PC-9 (cell line): Measurements from ENCODE around the gene ARHGAP11A. TPM values are rescaled to one million over a fixed set of nuclear protein-coding genes. Genes with fewer than 3 reads are reported as not detected.

Experiments
- BruUV-seq: library from RNA; stranded (reverse); fragments of 400-500 nt; replicated peaks from 2 replicates; lab custom pipeline; 2021; lab: Mats Ljungman, UMichigan
- CTCF ChIA-PET: fragments of 300-600 bp; sonication (Branson Sonifier 250); formaldehyde crosslinking; loops from one replicate; lab custom pipeline; 2022; ENCODE audit warnings: antibody characterized with exemption; lab: Charles Lee
- POLR2A ChIA-PET: fragments of 300-600 bp; sonication (Branson Sonifier 250); formaldehyde crosslinking; loops from one replicate; lab custom pipeline; 2022; ENCODE audit warnings: antibody characterized with exemption; ENCODE audit not compliant: unreplicated experiment; lab: Charles Lee
- DNase-seq, 2 experiments: peaks; one replicate each; pipeline versions ENCODE4 v3.0.0 to v3.0.0-alpha.2; 2015 to 2022; ENCODE audit warnings: mixed read lengths in 1 of 2
- H2AFZ ChIP-seq: fragments of 200-600 bp; sonication (generic); 2 replicates; pipeline ENCODE4 v1.8.1; 2017; ENCODE audit warnings: antibody characterized with exemption
- H3F3A ChIP-seq: fragments of 200-600 bp; sonication (generic); 2 replicates; pipeline ENCODE4 v1.8.1; 2017; ENCODE audit warnings: antibody characterized with exemption, mild to moderate bottlenecking, low read depth; ENCODE audit not compliant: insufficient read depth
- H3K27ac ChIP-seq: fragments of 200-600 bp; sonication (generic); 2 replicates; pipeline ENCODE4 v1.6.1; 2016; ENCODE audit warnings: mixed run types
- H3K27me3 ChIP-seq: fragments of 200-600 bp; sonication (generic); 2 replicates; pipeline ENCODE4 v1.6.1; 2016; ENCODE audit warnings: low read depth, mixed run types; ENCODE audit not compliant: insufficient read depth
- H3K36me3 ChIP-seq: fragments of 200-600 bp; sonication (generic); 2 replicates; pipeline ENCODE4 v1.6.1; 2016; ENCODE audit warnings: low read depth, mixed run types
- H3K4me1 ChIP-seq: fragments of 200-600 bp; sonication (generic); replicated peaks from 2 replicates; pipeline ENCODE4 v1.6.1; 2016; ENCODE audit warnings: mixed run types; ENCODE audit not compliant: insufficient read depth
- H3K4me2 ChIP-seq: fragments of 200-600 bp; sonication (generic); 2 replicates; pipeline ENCODE4 v1.6.1; 2017; ENCODE audit warnings: mixed run types
- H3K4me3 ChIP-seq: fragments of 200-600 bp; sonication (generic); 2 replicates; pipeline ENCODE4 v1.6.1; 2016; ENCODE audit warnings: mixed run types
- H3K79me2 ChIP-seq: fragments of 200-600 bp; sonication (generic); 2 replicates; pipeline ENCODE4 v1.6.1; 2017; ENCODE audit warnings: low read depth, mixed run types
- H3K9me2 ChIP-seq: fragments of 200-600 bp; sonication (generic); 2 replicates; pipeline ENCODE4 v1.8.1; 2017; ENCODE audit warnings: mild to moderate bottlenecking; ENCODE audit not compliant: insufficient read depth
- H3K9me3 ChIP-seq: fragments of 200-600 bp; sonication (generic); 2 replicates; pipeline ENCODE4 v1.8.1; 2016; ENCODE audit warnings: low read depth; ENCODE audit not compliant: insufficient read depth
- H4K20me1 ChIP-seq: fragments of 200-600 bp; sonication (generic); 2 replicates; pipeline ENCODE4 v1.8.1; 2017; ENCODE audit not compliant: insufficient read depth
- CTCF ChIP-seq: fragments of 200-600 bp; sonication (generic); conservative IDR thresholded peaks from 2 replicates; pipeline ENCODE4 v1.6.1; 2017; ENCODE audit warnings: mixed run types, antibody characterized with exemption, mild to moderate bottlenecking, moderate library complexity
- EZH2 ChIP-seq: fragments of 200-600 bp; sonication (generic); IDR thresholded peaks from 2 replicates; pipeline ENCODE4 v1.8.0; 2017; ENCODE audit warnings: antibody characterized with exemption, low read depth
- intact Hi-C: fragments of 100-400 bp; cut with micrococcal nuclease; formaldehyde crosslinking; loops from one replicate; pipeline ENCODE4 v1.10.0; 2022; ENCODE audit not compliant: unreplicated experiment
- total RNA-seq: library from RNA; stranded (reverse); gene quantifications from 2 replicates; pipeline ENCODE4 v1.2.3, GENCODE V29; 2021

The ARHGAP11A gene
- total RNA-seq, 1 experiment from 2014 or later: 91.6 TPM

GRCh38 chr15:32657941-32658340 is 42.6 kb downstream of the ARHGAP11A start:
- H3K79me2 ChIP-seq: no peaks in the 10 kb centered on the region
- ChIA-PET POLR2A (no interaction called here), CTCF (interaction anchor here (0.7 kb wide), 2 partner anchors 241 to 580 kb away, joined by 3 to 4 read pairs; no protein-coding TSS in a partner anchor)
- H2AFZ ChIP-seq: no peak overlapping the region
- no TSS peak for BruUV-seq
- H3K27ac ChIP-seq: no peak overlapping the region
- peaks cover 11% of the 10 kb centered on the region; the same call in 1 of the 2 replicates for H3F3A ChIP-seq
- DNase-seq: no peak
- H3K36me3 ChIP-seq: no peaks in the 10 kb centered on the region
- no peak overlapping the region for H3K4me3 ChIP-seq
- H3K9me3 ChIP-seq: no peaks in the 10 kb centered on the region
- H3K4me2 ChIP-seq: no peak overlapping the region
- intact Hi-C loops: loop anchor here (10.0 kb wide), 1 partner anchor 547 kb away; no protein-coding TSS in a partner anchor
- H3K4me1 ChIP-seq: peaks cover 13% of the 10 kb centered on the region
- TF ChIP-seq CTCF (no peak), EZH2 (no peak)
- no peaks in the 10 kb centered on the region for H4K20me1 ChIP-seq
- H3K9me2 ChIP-seq: no peaks in the 10 kb centered on the region
- no peaks in the 10 kb centered on the region for H3K27me3 ChIP-seq

GRCh38 chr15:32659340-32660155 is 44.2 kb downstream of the ARHGAP11A start:
- Histone ChIP-seq H3F3A (peaks cover 11% of the 10 kb centered on the region; the same call in 1 of the 2 replicates), H3K79me2 (no peaks in the 10 kb centered on the region), H3K4me1 (peaks cover 12% of the 10 kb centered on the region), H3K9me2 (no peaks in the 10 kb centered on the region), H3K4me2 (no peak overlapping the region), H3K36me3 (no peaks in the 10 kb centered on the region), H4K20me1 (no peaks in the 10 kb centered on the region), H3K27ac (0 out of 2 replicates have a peak overlapping the region, but pooled peaks have one; percentile 37), H2AFZ (no peak overlapping the region), H3K9me3 (no peaks in the 10 kb centered on the region), H3K27me3 (no peaks in the 10 kb centered on the region), H3K4me3 (no peak overlapping the region)
- TF ChIP-seq CTCF: no peak
- TF ChIP-seq EZH2: no peak
- intact Hi-C loops: loop anchor here (5.0 to 10.0 kb wide), 3 partner anchors 113 to 545 kb away; no protein-coding TSS in a partner anchor
- no TSS peak for BruUV-seq
- CTCF ChIA-PET: interaction anchor here (0.6 kb wide), 1 partner anchor 169 kb away, joined by 5 read pairs; no protein-coding TSS in a partner anchor
- DNase-seq: peak; percentile 55 to 67
- POLR2A ChIA-PET: interaction anchor here (0.5 to 1.3 kb wide), 3 partner anchors 10 to 570 kb away, joined by 3 to 6 read pairs (median 4); no protein-coding TSS in a partner anchor

GRCh38 chr15:32663671-32664070 is 48.4 kb downstream of the ARHGAP11A start:
- H3K9me3 ChIP-seq: no peaks in the 10 kb centered on the region
- H4K20me1 ChIP-seq: no peaks in the 10 kb centered on the region
- DNase-seq: no peak
- peaks cover 12% of the 10 kb centered on the region for H3K4me1 ChIP-seq
- H3K4me2 ChIP-seq: no peak overlapping the region
- ChIA-PET CTCF (interaction anchor here (0.5 to 0.6 kb wide), 3 partner anchors 469 to 917 kb away, joined by 3 to 8 read pairs (median 3); no protein-coding TSS in a partner anchor), POLR2A (no interaction called here)
- intact Hi-C loops: loop anchor here (2.0 to 5.0 kb wide), 5 partner anchors 109 to 404 kb away; no protein-coding TSS in a partner anchor
- no peaks in the 10 kb centered on the region for H3K79me2 ChIP-seq
- H3K4me3 ChIP-seq: no peak overlapping the region
- TF ChIP-seq EZH2 (no peak), CTCF (no peak)
- no peak overlapping the region for H3K27ac ChIP-seq
- H3K36me3 ChIP-seq: no peaks in the 10 kb centered on the region
- no peaks in the 10 kb centered on the region for H3K9me2 ChIP-seq
- BruUV-seq: no TSS peak
- H3F3A ChIP-seq: peaks cover 11% of the 10 kb centered on the region; the same call in 1 of the 2 replicates
- no peaks in the 10 kb centered on the region for H3K27me3 ChIP-seq
- no peak overlapping the region for H2AFZ ChIP-seq
